Rectal smooth muscle tissue (tissue), 1 donor: Measurements from ENCODE around the gene AARS2.
"Not testable (repeated sequence)": the region's sequence is repeated elsewhere in the genome, so short reads cannot be mapped to it uniquely, and the experiment has no call there.

ENCODE experiments used
- H3K27ac ChIP-seq: one replicate; pipeline ENCODE4 v1.7.0; 2013; ENCODE audit warnings: low read depth, low read length, inconsistent platforms
- H3K27me3 ChIP-seq: one replicate; pipeline ENCODE4 v1.7.0; 2013; ENCODE audit warnings: low read length; ENCODE audit not compliant: control insufficient read depth, insufficient read depth
- H3K36me3 ChIP-seq: one replicate; pipeline ENCODE4 v1.7.0; 2013; ENCODE audit warnings: low read length; ENCODE audit not compliant: control insufficient read depth, insufficient read depth
- H3K4me1 ChIP-seq: one replicate; pipeline ENCODE4 v1.7.0; 2013; ENCODE audit warnings: low read length; ENCODE audit not compliant: control insufficient read depth, insufficient read depth
- H3K4me3 ChIP-seq: one replicate; pipeline ENCODE4 v1.7.0; 2013; ENCODE audit warnings: low read length
- H3K9ac ChIP-seq: one replicate; pipeline ENCODE4 v1.7.0; 2013; ENCODE audit warnings: low read length

Gene AARS2

GRCh38 chr6:44321210-44321609, 8.1 kb upstream of the AARS2 start:
- H3K27ac ChIP-seq, result no peak overlapping the region
- no peak overlapping the region for H3K4me3 ChIP-seq
- H3K36me3 ChIP-seq, result no peaks in the 10 kb centered on the region
- no peak overlapping the region for H3K9ac ChIP-seq
- no peaks in the 10 kb centered on the region for H3K4me1 ChIP-seq
- no peaks in the 10 kb centered on the region for H3K27me3 ChIP-seq

GRCh38 chr6:44317136-44317631, 4.0 kb upstream of the AARS2 start:
- not testable (repeated sequence) for H3K27me3 ChIP-seq, H3K9ac ChIP-seq, H3K36me3 ChIP-seq, H3K4me3 ChIP-seq, H3K27ac ChIP-seq, H3K4me1 ChIP-seq

- Histone ChIP-seq H3K4me3 (no peak overlapping the region), H3K27me3 (no peaks in the 10 kb centered on the region), H3K36me3 (no peaks in the 10 kb centered on the region), H3K9ac (no peak overlapping the region), H3K4me1 (peaks cover 5% of the 10 kb centered on the region), H3K27ac (no peak overlapping the region)
Observed at GRCh38 chr6:44316481-44316880, 3.3 kb upstream of the AARS2 start.

- Histone ChIP-seq H3K4me1 (peaks cover 5% of the 10 kb centered on the region), H3K4me3 (no peak overlapping the region), H3K9ac (no peak overlapping the region), H3K27ac (no peak overlapping the region), H3K36me3 (peaks cover 3% of the 10 kb centered on the region), H3K27me3 (no peaks in the 10 kb centered on the region)
Observed at GRCh38 chr6:44315951-44316350, 2.8 kb upstream of the AARS2 start.

- no peak overlapping the region for H3K9ac ChIP-seq
- no peaks in the 10 kb centered on the region for H3K27me3 ChIP-seq
- H3K4me3 ChIP-seq, result no peak overlapping the region
- H3K36me3 ChIP-seq, result peaks cover 6% of the 10 kb centered on the region
- H3K27ac ChIP-seq, result no peak overlapping the region
- peaks cover 5% of the 10 kb centered on the region for H3K4me1 ChIP-seq
Observed at GRCh38 chr6:44315516-44315915, 2.4 kb upstream of the AARS2 start.

GRCh38 chr6:44314657-44315056, 1.5 kb upstream of the AARS2 start:
- not testable (repeated sequence) for H3K4me3 ChIP-seq, H3K27ac ChIP-seq, H3K27me3 ChIP-seq, H3K4me1 ChIP-seq, H3K9ac ChIP-seq
- H3K36me3 ChIP-seq, result peaks cover 15% of the 10 kb centered on the region

- Histone ChIP-seq H3K9ac (no peak overlapping the region), H3K4me3 (no peak overlapping the region), H3K27ac (no peak overlapping the region), H3K4me1 (peaks cover 5% of the 10 kb centered on the region), H3K27me3 (no peaks in the 10 kb centered on the region), H3K36me3 (peaks cover 25% of the 10 kb centered on the region)
Observed at GRCh38 chr6:44311767-44312166, 1.4 kb downstream of the AARS2 start.

- Histone ChIP-seq H3K4me3 (no peak overlapping the region), H3K9ac (no peak overlapping the region), H3K27me3 (no peaks in the 10 kb centered on the region), H3K36me3 (peaks cover 28% of the 10 kb centered on the region), H3K4me1 (peaks cover 5% of the 10 kb centered on the region), H3K27ac (no peak overlapping the region)
Observed at GRCh38 chr6:44311304-44311703, 1.8 kb downstream of the AARS2 start.

- Histone ChIP-seq H3K4me1 (peaks cover 5% of the 10 kb centered on the region), H3K36me3 (peaks cover 34% of the 10 kb centered on the region), H3K4me3 (no peak overlapping the region)
Observed at GRCh38 chr6:44310241-44310640, 2.9 kb downstream of the AARS2 start.

GRCh38 chr6:44309631-44310030, 3.5 kb downstream of the AARS2 start:
- Histone ChIP-seq H3K4me1 (peaks cover 5% of the 10 kb centered on the region), H3K36me3 (peaks cover 40% of the 10 kb centered on the region), H3K27ac (no peak overlapping the region), H3K9ac (no peak overlapping the region), H3K4me3 (no peak overlapping the region), H3K27me3 (no peaks in the 10 kb centered on the region)

More at GRCh38 chr6:44310241-44310640, 2.9 kb downstream of the AARS2 start:
- H3K27me3 ChIP-seq, result no peaks in the 10 kb centered on the region
- no peak overlapping the region for H3K9ac ChIP-seq
- no peak overlapping the region for H3K27ac ChIP-seq

- Histone ChIP-seq H3K4me1 (peaks cover 5% of the 10 kb centered on the region), H3K9ac (no peak overlapping the region), H3K4me3 (no peak overlapping the region), H3K36me3 (peaks cover 45% of the 10 kb centered on the region), H3K27ac (no peak overlapping the region), H3K27me3 (no peaks in the 10 kb centered on the region)
Observed at GRCh38 chr6:44309092-44309491, 4.1 kb downstream of the AARS2 start.

GRCh38 chr6:44307217-44307616, 5.9 kb downstream of the AARS2 start:
- H3K27ac ChIP-seq, result no peak overlapping the region
- no peaks in the 10 kb centered on the region for H3K27me3 ChIP-seq
- H3K36me3 ChIP-seq, result peaks cover 54% of the 10 kb centered on the region
- peaks cover 3% of the 10 kb centered on the region for H3K4me1 ChIP-seq
- no peak overlapping the region for H3K4me3 ChIP-seq
- H3K9ac ChIP-seq, result no peak overlapping the region

- Histone ChIP-seq H3K4me3 (no peak overlapping the region), H3K27ac (no peak overlapping the region), H3K4me1 (no peaks in the 10 kb centered on the region), H3K36me3 (peaks cover 54% of the 10 kb centered on the region), H3K9ac (no peak overlapping the region), H3K27me3 (no peaks in the 10 kb centered on the region)
Observed at GRCh38 chr6:44306710-44307109, 6.4 kb downstream of the AARS2 start.
